Mammary epithelial cell (primary cell): ENCODE results near the gene PHC1.

ENCODE experiments used
- EZH2 ChIP-seq: IDR thresholded peaks from 2 replicates; pipeline ENCODE4 v1.6.1; 2012; ENCODE audit warnings: low read length, inconsistent platforms, borderline replicate concordance
- TF ChIP-seq, protein P1 (sequence below), 2 donors: IDR thresholded peaks in 1 of 2; conservative IDR thresholded peaks in 1 of 2; 2 replicates each; pipeline ENCODE4 v1.5.1; 2011 to 2012; ENCODE audit warnings: inconsistent platforms in 2 of 2, low read length in 2 of 2, mild to moderate bottlenecking in 2 of 2, control low read depth in 1 of 2, low read depth in 1 of 2; ENCODE audit not compliant: insufficient read depth in 1 of 2; ENCODE audit errors: extremely low read depth in 1 of 2

DNA sequence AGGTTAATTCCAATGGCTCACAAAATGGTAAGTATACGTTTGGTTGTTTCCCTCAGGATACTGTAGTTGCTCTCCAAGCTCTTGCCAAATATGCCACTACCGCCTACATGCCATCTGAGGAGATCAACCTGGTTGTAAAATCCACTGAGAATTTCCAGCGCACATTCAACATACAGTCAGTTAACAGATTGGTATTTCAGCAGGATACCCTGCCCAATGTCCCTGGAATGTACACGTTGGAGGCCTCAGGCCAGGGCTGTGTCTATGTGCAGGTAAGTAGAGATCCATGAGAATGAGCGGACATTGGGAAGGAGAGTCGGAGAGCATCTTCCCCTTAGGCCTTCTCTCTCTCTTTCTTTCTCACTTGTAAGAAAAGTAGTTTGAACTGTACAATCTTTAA is 46.5 kb upstream of the PHC1 start:
- TF ChIP-seq, protein P1, sequence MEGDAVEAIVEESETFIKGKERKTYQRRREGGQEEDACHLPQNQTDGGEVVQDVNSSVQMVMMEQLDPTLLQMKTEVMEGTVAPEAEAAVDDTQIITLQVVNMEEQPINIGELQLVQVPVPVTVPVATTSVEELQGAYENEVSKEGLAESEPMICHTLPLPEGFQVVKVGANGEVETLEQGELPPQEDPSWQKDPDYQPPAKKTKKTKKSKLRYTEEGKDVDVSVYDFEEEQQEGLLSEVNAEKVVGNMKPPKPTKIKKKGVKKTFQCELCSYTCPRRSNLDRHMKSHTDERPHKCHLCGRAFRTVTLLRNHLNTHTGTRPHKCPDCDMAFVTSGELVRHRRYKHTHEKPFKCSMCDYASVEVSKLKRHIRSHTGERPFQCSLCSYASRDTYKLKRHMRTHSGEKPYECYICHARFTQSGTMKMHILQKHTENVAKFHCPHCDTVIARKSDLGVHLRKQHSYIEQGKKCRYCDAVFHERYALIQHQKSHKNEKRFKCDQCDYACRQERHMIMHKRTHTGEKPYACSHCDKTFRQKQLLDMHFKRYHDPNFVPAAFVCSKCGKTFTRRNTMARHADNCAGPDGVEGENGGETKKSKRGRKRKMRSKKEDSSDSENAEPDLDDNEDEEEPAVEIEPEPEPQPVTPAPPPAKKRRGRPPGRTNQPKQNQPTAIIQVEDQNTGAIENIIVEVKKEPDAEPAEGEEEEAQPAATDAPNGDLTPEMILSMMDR (conservative IDR thresholded peaks at IDR 0.05 in 1 of 2, IDR thresholded peaks at IDR 0.05 in 1 of 2; ENCODE audit: extremely low read depth in 1 of 2, insufficient read depth in 1 of 2, low read depth in 1 of 2, low read length in 2 of 2), result no peak
- TF ChIP-seq EZH2, result no peak
